Measurements from ENCODE around the gene MFN2.
A peak's percentile ranks its signal among the peaks of the same experiment; 100 is the strongest.

The MFN2 gene

DNA sequence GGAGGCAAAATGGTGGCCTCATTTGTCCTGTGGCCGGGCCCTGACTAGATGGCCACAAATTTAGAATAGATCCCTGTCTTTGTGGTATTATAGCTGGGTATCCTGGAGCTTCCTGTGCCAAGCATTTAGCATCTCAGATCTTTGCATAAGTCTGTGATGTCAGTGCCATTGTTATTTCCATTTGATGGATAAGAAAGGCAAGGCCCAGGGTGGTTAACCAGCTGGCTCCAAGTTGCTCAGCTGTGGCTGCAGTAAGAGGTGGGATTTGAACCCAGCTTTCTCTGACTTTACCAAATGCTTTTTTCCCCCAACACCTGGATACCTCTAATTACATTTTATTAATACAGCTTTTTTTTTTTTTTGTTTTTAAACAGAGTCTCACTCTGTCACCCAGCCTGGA, 71.1 kb downstream of the MFN2 start:
- Histone ChIP-seq H3K9ac (ENCODE audit: low read length) (peak overlapping the region; percentile 73), H3K9me3 (replicated peaks; ENCODE audit: insufficient read depth, low read length) (no peaks in the 10 kb centered on the region), H3K4me3 (ENCODE audit: low read length) (no peak overlapping the region), H3K79me2 (ENCODE audit: low read length) (no peaks in the 10 kb centered on the region), H2AFZ (ENCODE audit: low read length) (peak overlapping the region; percentile 60; the same call in 1 of the 2 replicates), H3K9me2 (replicated peaks; ENCODE audit: insufficient read depth, low read length) (no peaks in the 10 kb centered on the region), H3K27ac (ENCODE audit: low read length) (peak overlapping the region; percentile 91), H4K20me1 (ENCODE audit: insufficient read depth, low read length) (no peaks in the 10 kb centered on the region), H3K36me3 (replicated peaks; ENCODE audit: insufficient read depth, low read length) (no peaks in the 10 kb centered on the region), H3K27me3 (replicated peaks; ENCODE audit: insufficient read depth, low read length) (no peaks in the 10 kb centered on the region), H3K4me1 (ENCODE audit: low read length) (peaks cover 46% of the 10 kb centered on the region), H3F3A (ENCODE audit: insufficient read depth, low read length) (peaks cover 38% of the 10 kb centered on the region), H3K4me2 (ENCODE audit: low read depth, low read length) (peak overlapping the region; percentile 80; the same call in 1 of the 2 replicates)
- DNase-seq, result peak; percentile 31
- no peak for TF ChIP-seq CTCF (IDR thresholded peaks at IDR 0.05; ENCODE audit: low read length)
- TF ChIP-seq EZH2phosphoT487 (IDR thresholded peaks at IDR 0.05; ENCODE audit: low read length), result no peak
- no peak for TF ChIP-seq EZH2 (optimal IDR thresholded peaks at IDR 0.05; ENCODE audit: low read depth, low read length)

DNA sequence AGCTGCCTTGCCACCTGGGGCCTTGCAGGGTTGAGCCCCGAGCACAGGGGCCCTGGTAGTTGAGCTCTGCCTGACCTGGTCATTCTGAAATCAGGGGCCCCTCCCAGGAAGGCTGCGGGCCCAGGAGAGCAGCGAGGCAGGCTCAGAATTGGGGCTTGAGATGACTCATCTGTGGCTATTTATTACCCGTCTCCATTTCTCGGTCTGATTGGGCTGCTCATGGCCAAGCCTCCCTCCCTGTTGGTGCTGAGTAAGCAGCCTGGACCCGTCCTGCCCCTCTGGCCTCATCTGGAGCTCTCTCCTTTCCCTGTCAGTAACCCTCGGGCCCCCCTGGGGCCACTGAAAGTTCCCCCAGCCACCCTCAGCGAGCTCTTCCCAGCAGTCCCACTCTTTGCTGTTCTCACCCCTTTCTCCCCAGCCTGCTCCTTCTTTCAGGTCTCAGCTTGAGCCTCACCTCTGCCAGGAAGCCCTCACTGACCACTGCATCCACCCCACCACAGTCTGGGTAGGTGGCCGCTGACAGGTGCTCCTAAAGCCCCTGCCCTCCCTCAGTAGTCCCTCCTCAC, 71.8 kb downstream of the MFN2 start:
- peak overlapping the region; percentile 80 for H3K4me2 ChIP-seq (ENCODE audit: low read depth, low read length)
- H3K27ac ChIP-seq (ENCODE audit: low read length), result peak overlapping the region; percentile 91
- H3K9ac ChIP-seq (ENCODE audit: low read length), result peak overlapping the region; percentile 73
- no peaks in the 10 kb centered on the region for H3K36me3 ChIP-seq (replicated peaks; ENCODE audit: insufficient read depth, low read length)
- DNase-seq, result peak; percentile 94
- no peaks in the 10 kb centered on the region for H3K9me2 ChIP-seq (replicated peaks; ENCODE audit: insufficient read depth, low read length)
- H3F3A ChIP-seq (ENCODE audit: insufficient read depth, low read length), result peaks cover 31% of the 10 kb centered on the region
- no peaks in the 10 kb centered on the region for H4K20me1 ChIP-seq (ENCODE audit: insufficient read depth, low read length)
- H3K9me3 ChIP-seq (replicated peaks; ENCODE audit: insufficient read depth, low read length), result no peaks in the 10 kb centered on the region
- H3K4me3 ChIP-seq (ENCODE audit: low read length), result peak overlapping the region; percentile 30; the same call in 1 of the 2 replicates
- no peaks in the 10 kb centered on the region for H3K27me3 ChIP-seq (replicated peaks; ENCODE audit: insufficient read depth, low read length)
- H2AFZ ChIP-seq (ENCODE audit: low read length), result peak overlapping the region; percentile 69
- H3K79me2 ChIP-seq (ENCODE audit: low read length), result no peaks in the 10 kb centered on the region
- H3K4me1 ChIP-seq (ENCODE audit: low read length), result peaks cover 39% of the 10 kb centered on the region
- TF ChIP-seq EZH2phosphoT487 (IDR thresholded peaks at IDR 0.05; ENCODE audit: low read length) (no peak), EZH2 (optimal IDR thresholded peaks at IDR 0.05; ENCODE audit: low read depth, low read length) (no peak), CTCF (IDR thresholded peaks at IDR 0.05; ENCODE audit: low read length) (no peak)

DNA sequence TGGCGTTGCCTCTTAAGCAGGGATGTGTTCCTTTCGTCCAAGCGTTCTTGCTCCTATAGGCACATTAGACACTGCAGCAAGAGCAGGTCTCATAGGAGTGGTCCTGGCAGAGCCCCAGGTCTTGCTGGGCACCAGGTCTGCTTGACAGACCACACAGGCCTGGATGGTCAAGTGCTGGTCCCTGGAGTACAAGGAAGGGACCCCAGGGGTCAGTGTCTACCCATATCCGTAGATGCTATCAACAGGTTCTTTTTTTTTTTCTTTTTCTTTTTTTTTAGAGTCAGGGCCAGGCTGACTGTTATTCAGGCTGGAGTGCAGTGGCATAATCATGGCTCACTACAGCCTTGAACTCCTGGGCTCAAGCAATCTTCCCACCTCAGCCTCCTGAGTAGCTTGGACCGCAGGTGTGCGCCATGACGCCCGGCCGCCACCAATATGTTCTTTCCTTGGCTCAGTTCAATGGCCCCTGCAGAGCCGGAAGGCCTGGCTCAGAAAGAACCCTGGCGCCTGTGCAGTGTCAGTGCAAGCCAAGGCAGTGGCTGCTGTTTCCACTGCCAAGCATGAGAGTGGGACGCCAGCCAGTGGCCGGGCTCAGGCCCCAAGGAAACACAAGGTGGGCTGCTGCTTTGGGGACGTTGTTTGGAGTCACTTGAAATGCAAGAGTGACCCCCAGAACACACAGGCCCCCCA, 72.9 kb downstream of the MFN2 start:
- no peak overlapping the region; the same call in 1 of the 2 replicates for H3K27ac ChIP-seq (ENCODE audit: low read length)
- H3F3A ChIP-seq (ENCODE audit: insufficient read depth, low read length), result peaks cover 22% of the 10 kb centered on the region
- no peaks in the 10 kb centered on the region for H3K9me2 ChIP-seq (replicated peaks; ENCODE audit: insufficient read depth, low read length)
- no peaks in the 10 kb centered on the region for H3K79me2 ChIP-seq (ENCODE audit: low read length)
- H3K4me1 ChIP-seq (ENCODE audit: low read length), result peaks cover 32% of the 10 kb centered on the region
- no peak overlapping the region for H3K4me3 ChIP-seq (ENCODE audit: low read length)
- H2AFZ ChIP-seq (ENCODE audit: low read length), result no peak overlapping the region
- DNase-seq, result no peak
- peak overlapping the region; percentile 73; the same call in 1 of the 2 replicates for H3K9ac ChIP-seq (ENCODE audit: low read length)
- no peaks in the 10 kb centered on the region for H3K27me3 ChIP-seq (replicated peaks; ENCODE audit: insufficient read depth, low read length)
- no peak overlapping the region for H3K4me2 ChIP-seq (ENCODE audit: low read depth, low read length)
- no peaks in the 10 kb centered on the region for H3K36me3 ChIP-seq (replicated peaks; ENCODE audit: insufficient read depth, low read length)
- H3K9me3 ChIP-seq (replicated peaks; ENCODE audit: insufficient read depth, low read length), result no peaks in the 10 kb centered on the region
- no peaks in the 10 kb centered on the region for H4K20me1 ChIP-seq (ENCODE audit: insufficient read depth, low read length)
- no peak for TF ChIP-seq CTCF (IDR thresholded peaks at IDR 0.05; ENCODE audit: low read length)
